Panc1 (cell line): ENCODE measurements around the gene LINC00237. TPM values are rescaled to one million over a fixed set of nuclear protein-coding genes. Genes with fewer than 3 reads are reported as not detected.

Experiments used
- ATAC-seq: fragments of 200-7000 bp; cut with Tn5 transposase; 2 replicates; pipeline ENCODE4 v1.9.1; 2020; ENCODE audit warnings: mild to moderate bottlenecking, moderate library complexity
- BruUV-seq: library from RNA; stranded (reverse); fragments of 400-500 nt; replicated peaks from 2 replicates; lab custom pipeline; 2021; lab: Mats Ljungman, UMichigan
- CTCF ChIA-PET: fragments of 300-600 bp; sonication (Branson Sonifier 250); formaldehyde crosslinking; loops from one replicate; lab custom pipeline; 2022; ENCODE audit warnings: antibody characterized with exemption; lab: Charles Lee
- POLR2A ChIA-PET: fragments of 300-600 bp; sonication (Branson Sonifier 250); formaldehyde crosslinking; loops from one replicate; lab custom pipeline; 2022; ENCODE audit warnings: antibody characterized with exemption; lab: Charles Lee
- DNase-seq: peaks from one replicate; pipeline ENCODE4 v3.0.0-alpha.2; 2010; ENCODE audit warnings: low read depth, low spot score
- H3K27ac ChIP-seq: 2 replicates; pipeline ENCODE4 v1.5.1; 2011; ENCODE audit warnings: mild to moderate bottlenecking, low read length, inconsistent platforms
- H3K27me3 ChIP-seq: fragments of 200-500 bp; sonication (Bioruptor generic); 2 replicates; pipeline ENCODE4 v1.6.0; 2014; ENCODE audit warnings: low read length, inconsistent platforms; ENCODE audit not compliant: control insufficient read depth, insufficient read depth
- H3K36me3 ChIP-seq: fragments of 200-500 bp; sonication (Bioruptor generic); 2 replicates; pipeline ENCODE4 v1.5.1; 2014; ENCODE audit warnings: inconsistent platforms, mild to moderate bottlenecking, low read length, moderate library complexity; ENCODE audit not compliant: control insufficient read depth, insufficient read depth
- H3K4me1 ChIP-seq: 2 replicates; pipeline ENCODE4 v1.5.1; 2011; ENCODE audit warnings: inconsistent platforms, mild to moderate bottlenecking, low read length, moderate library complexity; ENCODE audit not compliant: control insufficient read depth, insufficient read depth
- H3K4me3 ChIP-seq, 2 experiments: 2 replicates each; pipeline ENCODE4 v1.5.1; 2011 to 2012; ENCODE audit warnings: low read depth in 2 of 2, low read length in 2 of 2, mild to moderate bottlenecking in 2 of 2, inconsistent platforms in 1 of 2, moderate library complexity in 1 of 2
- H3K9me3 ChIP-seq: fragments of 200-500 bp; sonication (Bioruptor generic); 2 replicates; pipeline ENCODE4 v1.5.1; 2014; ENCODE audit warnings: low read depth, mild to moderate bottlenecking, inconsistent platforms, low read length, moderate library complexity; ENCODE audit not compliant: control insufficient read depth, insufficient read depth
- CTCF ChIP-seq: fragments of 450-650 bp; IDR thresholded peaks from 2 replicates; pipeline ENCODE4 v1.5.1; 2017; ENCODE audit warnings: mild to moderate bottlenecking
- POLR2AphosphoS5 ChIP-seq: IDR thresholded peaks from 2 replicates; pipeline ENCODE4 v1.6.1; 2012; ENCODE audit warnings: mild to moderate bottlenecking, low read depth, low read length, moderate library complexity
- REST ChIP-seq, 2 experiments: IDR thresholded peaks; 2 replicates each; pipeline ENCODE4 v1.6.1; 2011 to 2012; ENCODE audit warnings: low read depth in 2 of 2, control low read depth in 1 of 2, low read length in 1 of 2, mild to moderate bottlenecking in 1 of 2, moderate library complexity in 1 of 2; ENCODE audit not compliant: insufficient read depth in 1 of 2
- SIN3A ChIP-seq: IDR thresholded peaks from 2 replicates; pipeline ENCODE4 v1.6.1; 2012; ENCODE audit warnings: low read depth, mild to moderate bottlenecking, low read length, moderate library complexity, borderline replicate concordance; ENCODE audit not compliant: insufficient read depth
- TCF7L2 ChIP-seq: IDR thresholded peaks from 2 replicates; pipeline ENCODE4 v1.6.1; 2011; ENCODE audit warnings: mild to moderate bottlenecking, low read depth, low read length, inconsistent platforms
- in situ Hi-C: cut with HindIII; loops from 2 replicates; pipeline ENCODE4 v1.10.0; 2016; ENCODE audit warnings: low sequenced_read_pairs, low pct_unique_long_range_greater_than_20kb
- intact Hi-C: fragments of 100-400 bp; cut with micrococcal nuclease; formaldehyde crosslinking; loops from one replicate; pipeline ENCODE4 v1.10.0; 2022; ENCODE audit not compliant: unreplicated experiment
- total RNA-seq: library from RNA; stranded (reverse); gene quantifications from one replicate; pipeline ENCODE4 v1.2.1, GENCODE V29; 2021; ENCODE audit not compliant: unreplicated experiment

The LINC00237 gene
- total RNA-seq, 1 experiment from 2014 or later = not detected

- TF ChIP-seq REST (IDR thresholded peaks at IDR 0.05; ENCODE audit: insufficient read depth in 1 of 2, low read depth in 2 of 2, low read length in 1 of 2) = no peak
- CTCF ChIA-PET = no interaction called here
- no peak overlapping the region for H3K27ac ChIP-seq
- H3K9me3 ChIP-seq = no peaks in the 10 kb centered on the region
- DNase-seq (no peak), ATAC-seq (no peak)
- no TSS peak for BruUV-seq
- no peaks in the 10 kb centered on the region for H3K4me1 ChIP-seq
- H3K36me3 ChIP-seq = no peaks in the 10 kb centered on the region
- intact Hi-C loops (no loop called here), in situ Hi-C loops (no loop called here)
- H3K4me3 ChIP-seq = no peak overlapping the region
- POLR2A ChIA-PET = no interaction called here
- no peaks in the 10 kb centered on the region; the same call in 1 of the 2 replicates for H3K27me3 ChIP-seq
Observed at GRCh38 chr20:21064924-21065323, 41.2 kb downstream of the LINC00237 start.

- ChIA-PET CTCF (no interaction called here), POLR2A (no interaction called here)
- Histone ChIP-seq H3K4me3 (no peak overlapping the region), H3K27me3 (no peaks in the 10 kb centered on the region; the same call in 1 of the 2 replicates), H3K36me3 (no peaks in the 10 kb centered on the region), H3K27ac (no peak overlapping the region), H3K9me3 (no peaks in the 10 kb centered on the region), H3K4me1 (no peaks in the 10 kb centered on the region)
- intact Hi-C loops (no loop called here), in situ Hi-C loops (no loop called here)
- TF ChIP-seq TCF7L2 (no peak), POLR2AphosphoS5 (no peak), CTCF (no peak), SIN3A (no peak), REST (IDR thresholded peaks at IDR 0.05; ENCODE audit: insufficient read depth in 1 of 2, low read depth in 2 of 2, low read length in 1 of 2) (no peak)
- ATAC-seq (no peak), DNase-seq (no peak)
- no TSS peak for BruUV-seq
Observed at GRCh38 chr20:21063276-21063675, 42.9 kb downstream of the LINC00237 start.
